GM13977 (cell line): ENCODE measurements around the gene TMEM82.

Experiments used
- DNase-seq: peaks from one replicate; pipeline ENCODE4 v3.0.0; 2012; ENCODE audit warnings: low spot score
- CTCF ChIP-seq: IDR thresholded peaks from 2 replicates; pipeline ENCODE4 v1.5.1; 2012; ENCODE audit warnings: mild to moderate bottlenecking, control low read depth; ENCODE audit not compliant: insufficient read depth; ENCODE audit errors: extremely low read depth, missing control alignments
- in situ Hi-C: fragments of 300-500 bp; cut with MboI; formaldehyde crosslinking; loops from one replicate; pipeline ENCODE4 v1.12.0; 2022; ENCODE audit warnings: low sequenced_read_pairs, low pct_unique_long_range_greater_than_20kb, mixed read lengths, inconsistent platforms; ENCODE audit not compliant: unreplicated experiment

Gene TMEM82

DNA sequence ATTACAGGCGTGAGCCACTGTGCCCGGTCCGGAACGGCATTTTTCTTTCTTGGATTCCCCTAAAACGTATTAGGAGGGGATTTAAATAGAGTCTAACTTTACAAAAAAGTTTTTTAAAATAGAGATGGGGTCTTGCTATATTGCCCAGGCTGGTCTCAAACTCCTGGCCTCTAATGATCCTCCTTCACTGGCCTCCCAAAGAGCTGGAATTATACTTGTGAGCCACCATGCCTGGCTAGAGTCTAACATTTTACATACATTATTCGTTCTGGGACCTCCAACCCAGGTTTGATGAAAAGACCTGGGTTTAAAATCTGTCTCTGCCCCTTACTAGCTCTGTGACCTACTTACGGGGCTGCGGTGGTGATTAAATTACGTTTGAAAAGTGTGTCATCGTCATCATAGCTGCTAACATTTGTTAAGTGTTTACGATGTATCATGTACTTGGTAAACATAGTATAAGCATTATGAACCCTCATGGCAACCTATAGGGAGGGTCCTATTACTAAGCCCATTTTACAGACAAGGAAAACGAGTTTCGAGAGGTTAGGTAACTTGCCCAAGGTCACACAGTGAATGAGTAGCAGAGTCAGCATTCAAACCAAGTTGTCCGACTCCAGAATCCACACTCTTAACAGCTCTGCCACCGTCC, 33.7 kb upstream of the TMEM82 start:
- no peak for DNase-seq
- in situ Hi-C loops = no loop called here
- TF ChIP-seq CTCF = no peak

- DNase-seq = no peak
- in situ Hi-C loops = no loop called here
- TF ChIP-seq CTCF = no peak
These were observed 33.1 kb upstream of the TMEM82 start for GRCh38 chr1:15709226-15709625.

GRCh38 chr1:15712168-15712567, 30.1 kb upstream of the TMEM82 start:
- TF ChIP-seq CTCF = no peak
- in situ Hi-C loops = loop anchor here (10.0 kb wide), 1 partner anchor 117 kb away; no protein-coding TSS in a partner anchor
- DNase-seq = no peak

GRCh38 chr1:15714406-15715136, 27.7 kb upstream of the TMEM82 start:
- no peak for DNase-seq
- in situ Hi-C loops = loop anchor here (10.0 kb wide), 1 partner anchor 120 kb away; no protein-coding TSS in a partner anchor
- no peak for TF ChIP-seq CTCF

GRCh38 chr1:15717418-15718125, 24.7 kb upstream of the TMEM82 start:
- DNase-seq = no peak
- in situ Hi-C loops = loop anchor here (10.0 kb wide), 1 partner anchor 123 kb away; no protein-coding TSS in a partner anchor
- no peak for TF ChIP-seq CTCF

GRCh38 chr1:15718199-15718601, 24.1 kb upstream of the TMEM82 start:
- in situ Hi-C loops = loop anchor here (10.0 kb wide), 1 partner anchor 123 kb away; no protein-coding TSS in a partner anchor
- no peak for DNase-seq
- TF ChIP-seq CTCF = no peak
